Measurements from ENCODE around the gene NDUFA7. TPM values are rescaled to one million over a fixed set of nuclear protein-coding genes. Genes with fewer than 3 reads are reported as not detected.
A peak's percentile ranks its signal among the peaks of the same experiment; 100 is the strongest.

NDUFA7 gene
- total and polyA plus RNA-seq, 2 experiments from 2014 or later = 17.6 to 108 TPM

- Histone ChIP-seq H4K20me1 (ENCODE audit: insufficient read depth) (no peaks in the 10 kb centered on the region), H3K9ac (no peak overlapping the region), H2AFZ (no peak overlapping the region), H3K27me3 (replicated peaks; ENCODE audit: insufficient read depth) (peaks cover 12% of the 10 kb centered on the region), H3F3A (ENCODE audit: insufficient read depth) (no peaks in the 10 kb centered on the region), H3K27ac (no peak overlapping the region), H3K9me2 (ENCODE audit: insufficient read depth) (no peaks in the 10 kb centered on the region), H3K9me3 (ENCODE audit: low read depth) (no peaks in the 10 kb centered on the region), H3K4me2 (ENCODE audit: unreplicated experiment) (no peak overlapping the region), H3K4me1 (ENCODE audit: insufficient read depth) (no peaks in the 10 kb centered on the region), H3K79me2 (ENCODE audit: insufficient read depth) (no peaks in the 10 kb centered on the region), H3K36me3 (ENCODE audit: low read depth) (no peaks in the 10 kb centered on the region), H3K4me3 (no peak overlapping the region)
- WGBS, 2 experiments (ENCODE audit: low coverage in 1 of 2, low lambda C conversion rate in 2 of 2, missing lambda C conversion rate in 2 of 2) = 7 to 10% methylated on average over 43 to 47 of the region's 48 CpGs
- DNase-seq = no peak
- in situ Hi-C loops (cut with MboI) = no loop called here
- TF ChIP-seq EZH2 (IDR thresholded peaks at IDR 0.05; ENCODE audit: insufficient read depth, poor library complexity, severe bottlenecking) (peak; percentile 53), EZH2phosphoT487 (IDR thresholded peaks at IDR 0.05; ENCODE audit: insufficient read depth, low read depth) (0 out of 2 replicates have a peak, but pooled peaks have one; percentile 7)
Measured at GRCh38 chr19:8333767-8334457, 12.7 kb upstream of the NDUFA7 start.

GRCh38 chr19:8332976-8333766 is 12.0 kb upstream of the NDUFA7 start:
- WGBS, 2 experiments (ENCODE audit: low coverage in 1 of 2, low lambda C conversion rate in 2 of 2, missing lambda C conversion rate in 2 of 2) = 11 to 13% methylated on average over 48 to 49 of the region's 52 CpGs
- no peaks in the 10 kb centered on the region for H3K36me3 ChIP-seq (ENCODE audit: low read depth)
- H3K27me3 ChIP-seq (replicated peaks; ENCODE audit: insufficient read depth) = peaks cover 12% of the 10 kb centered on the region
- H3K9ac ChIP-seq = no peak overlapping the region
- TF ChIP-seq EZH2 (IDR thresholded peaks at IDR 0.05; ENCODE audit: insufficient read depth, poor library complexity, severe bottlenecking) = peak; percentile 4
- TF ChIP-seq EZH2phosphoT487 (IDR thresholded peaks at IDR 0.05; ENCODE audit: insufficient read depth, low read depth) = no peak
- H3K4me3 ChIP-seq = no peak overlapping the region
- no peaks in the 10 kb centered on the region for H3K4me1 ChIP-seq (ENCODE audit: insufficient read depth)
- no peak overlapping the region for H3K4me2 ChIP-seq (ENCODE audit: unreplicated experiment)
- no peak overlapping the region for H2AFZ ChIP-seq
- no peaks in the 10 kb centered on the region for H3K79me2 ChIP-seq (ENCODE audit: insufficient read depth)
- H3K9me2 ChIP-seq (ENCODE audit: insufficient read depth) = no peaks in the 10 kb centered on the region
- no peak overlapping the region for H3K27ac ChIP-seq
- H3F3A ChIP-seq (ENCODE audit: insufficient read depth) = no peaks in the 10 kb centered on the region
- in situ Hi-C loops (cut with MboI) = no loop called here
- H4K20me1 ChIP-seq (ENCODE audit: insufficient read depth) = no peaks in the 10 kb centered on the region
- no peaks in the 10 kb centered on the region for H3K9me3 ChIP-seq (ENCODE audit: low read depth)
- DNase-seq = peak; percentile 19

GRCh38 chr19:8331263-8331845 is 10.2 kb upstream of the NDUFA7 start:
- H3K9ac ChIP-seq = no peak overlapping the region
- H4K20me1 ChIP-seq (ENCODE audit: insufficient read depth) = no peaks in the 10 kb centered on the region
- no peak for DNase-seq
- no peaks in the 10 kb centered on the region for H3K4me1 ChIP-seq (ENCODE audit: insufficient read depth)
- in situ Hi-C loops (cut with MboI) = no loop called here
- peaks cover 12% of the 10 kb centered on the region for H3K27me3 ChIP-seq (replicated peaks; ENCODE audit: insufficient read depth)
- H3K4me2 ChIP-seq (ENCODE audit: unreplicated experiment) = no peak overlapping the region
- no peaks in the 10 kb centered on the region for H3K9me3 ChIP-seq (ENCODE audit: low read depth)
- H3K4me3 ChIP-seq = no peak overlapping the region
- H3K9me2 ChIP-seq (ENCODE audit: insufficient read depth) = no peaks in the 10 kb centered on the region
- H3K79me2 ChIP-seq (ENCODE audit: insufficient read depth) = no peaks in the 10 kb centered on the region
- no peaks in the 10 kb centered on the region for H3F3A ChIP-seq (ENCODE audit: insufficient read depth)
- 74 to 79% methylated on average over 8 of the region's 8 CpGs for WGBS, 2 experiments (ENCODE audit: low coverage in 1 of 2, low lambda C conversion rate in 2 of 2, missing lambda C conversion rate in 2 of 2)
- no peak overlapping the region for H3K27ac ChIP-seq
- H2AFZ ChIP-seq = no peak overlapping the region
- H3K36me3 ChIP-seq (ENCODE audit: low read depth) = no peaks in the 10 kb centered on the region
- TF ChIP-seq EZH2phosphoT487 (IDR thresholded peaks at IDR 0.05; ENCODE audit: insufficient read depth, low read depth) (no peak), EZH2 (IDR thresholded peaks at IDR 0.05; ENCODE audit: insufficient read depth, poor library complexity, severe bottlenecking) (no peak)

GRCh38 chr19:8329996-8330395 is 8.8 kb upstream of the NDUFA7 start:
- Histone ChIP-seq H3K27me3 (replicated peaks; ENCODE audit: insufficient read depth) (peaks cover 12% of the 10 kb centered on the region), H2AFZ (no peak overlapping the region), H3K27ac (no peak overlapping the region), H3K4me1 (ENCODE audit: insufficient read depth) (no peaks in the 10 kb centered on the region), H3K9ac (no peak overlapping the region), H3K36me3 (ENCODE audit: low read depth) (no peaks in the 10 kb centered on the region), H3K79me2 (ENCODE audit: insufficient read depth) (no peaks in the 10 kb centered on the region), H4K20me1 (ENCODE audit: insufficient read depth) (no peaks in the 10 kb centered on the region), H3K9me3 (ENCODE audit: low read depth) (no peaks in the 10 kb centered on the region), H3K9me2 (ENCODE audit: insufficient read depth) (no peaks in the 10 kb centered on the region), H3K4me3 (no peak overlapping the region), H3K4me2 (ENCODE audit: unreplicated experiment) (no peak overlapping the region), H3F3A (ENCODE audit: insufficient read depth) (no peaks in the 10 kb centered on the region)
- in situ Hi-C loops (cut with MboI) = no loop called here
- no peak for DNase-seq
- 36 to 47% methylated on average over 3 of the region's 3 CpGs for WGBS, 2 experiments (ENCODE audit: low coverage in 1 of 2, low lambda C conversion rate in 2 of 2, missing lambda C conversion rate in 2 of 2)
- no peak for TF ChIP-seq EZH2phosphoT487 (IDR thresholded peaks at IDR 0.05; ENCODE audit: insufficient read depth, low read depth)
- TF ChIP-seq EZH2 (IDR thresholded peaks at IDR 0.05; ENCODE audit: insufficient read depth, poor library complexity, severe bottlenecking) = no peak
